PFSK-1 (cell line): ENCODE data around the gene PFKP.

Experiments used
- POLR2AphosphoS5 ChIP-seq: IDR thresholded peaks from 2 replicates; pipeline ENCODE4 v1.6.1; 2012; ENCODE audit warnings: low read depth, mild to moderate bottlenecking, control low read depth, low read length, moderate library complexity
- TF ChIP-seq, protein P1 (sequence below), 2 experiments: IDR thresholded peaks; 2 replicates each; pipeline versions ENCODE4 v1.6.1 to v1.8.0; 2011 to 2012; ENCODE audit warnings: low read depth in 2 of 2, low read length in 2 of 2, control low read depth in 1 of 2, inconsistent platforms in 1 of 2, mild to moderate bottlenecking in 1 of 2, moderate library complexity in 1 of 2; ENCODE audit not compliant: insufficient read depth in 1 of 2

- TF ChIP-seq, protein P1, sequence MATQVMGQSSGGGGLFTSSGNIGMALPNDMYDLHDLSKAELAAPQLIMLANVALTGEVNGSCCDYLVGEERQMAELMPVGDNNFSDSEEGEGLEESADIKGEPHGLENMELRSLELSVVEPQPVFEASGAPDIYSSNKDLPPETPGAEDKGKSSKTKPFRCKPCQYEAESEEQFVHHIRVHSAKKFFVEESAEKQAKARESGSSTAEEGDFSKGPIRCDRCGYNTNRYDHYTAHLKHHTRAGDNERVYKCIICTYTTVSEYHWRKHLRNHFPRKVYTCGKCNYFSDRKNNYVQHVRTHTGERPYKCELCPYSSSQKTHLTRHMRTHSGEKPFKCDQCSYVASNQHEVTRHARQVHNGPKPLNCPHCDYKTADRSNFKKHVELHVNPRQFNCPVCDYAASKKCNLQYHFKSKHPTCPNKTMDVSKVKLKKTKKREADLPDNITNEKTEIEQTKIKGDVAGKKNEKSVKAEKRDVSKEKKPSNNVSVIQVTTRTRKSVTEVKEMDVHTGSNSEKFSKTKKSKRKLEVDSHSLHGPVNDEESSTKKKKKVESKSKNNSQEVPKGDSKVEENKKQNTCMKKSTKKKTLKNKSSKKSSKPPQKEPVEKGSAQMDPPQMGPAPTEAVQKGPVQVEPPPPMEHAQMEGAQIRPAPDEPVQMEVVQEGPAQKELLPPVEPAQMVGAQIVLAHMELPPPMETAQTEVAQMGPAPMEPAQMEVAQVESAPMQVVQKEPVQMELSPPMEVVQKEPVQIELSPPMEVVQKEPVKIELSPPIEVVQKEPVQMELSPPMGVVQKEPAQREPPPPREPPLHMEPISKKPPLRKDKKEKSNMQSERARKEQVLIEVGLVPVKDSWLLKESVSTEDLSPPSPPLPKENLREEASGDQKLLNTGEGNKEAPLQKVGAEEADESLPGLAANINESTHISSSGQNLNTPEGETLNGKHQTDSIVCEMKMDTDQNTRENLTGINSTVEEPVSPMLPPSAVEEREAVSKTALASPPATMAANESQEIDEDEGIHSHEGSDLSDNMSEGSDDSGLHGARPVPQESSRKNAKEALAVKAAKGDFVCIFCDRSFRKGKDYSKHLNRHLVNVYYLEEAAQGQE (IDR thresholded peaks at IDR 0.05; ENCODE audit: insufficient read depth in 1 of 2, low read depth in 2 of 2, low read length in 2 of 2): no peak
- no peak; the same call in 1 of the 2 replicates for TF ChIP-seq POLR2AphosphoS5
Measured at GRCh38 chr10:3142146-3142875, 75.0 kb downstream of the PFKP start.
